OCI-LY7 (cell line): ENCODE results near the gene TCF25. TPM values are rescaled to one million over a fixed set of nuclear protein-coding genes. Genes with fewer than 3 reads are reported as not detected.

Experiments
- BruUV-seq: library from RNA; stranded (reverse); fragments of 400-500 nt; replicated peaks from 2 replicates; lab custom pipeline; 2021; lab: Mats Ljungman, UMichigan
- CTCF ChIA-PET: fragments of 300-600 bp; sonication (Branson Sonifier 250); formaldehyde crosslinking; loops from one replicate; lab custom pipeline; 2022; ENCODE audit warnings: antibody characterized with exemption; ENCODE audit not compliant: unreplicated experiment; lab: Charles Lee
- POLR2A ChIA-PET: fragments of 300-600 bp; sonication (Branson Sonifier 250); formaldehyde crosslinking; loops from one replicate; lab custom pipeline; 2022; ENCODE audit warnings: antibody characterized with exemption; lab: Charles Lee
- DNase-seq: peaks from one replicate; pipeline ENCODE4 v3.0.0-alpha.2; 2015; ENCODE audit warnings: low spot score
- H2AFZ ChIP-seq: fragments of 200-600 bp; sonication (generic), shearing (Covaris generic); 2 replicates; pipeline ENCODE4 v1.6.1; 2014; ENCODE audit warnings: mild to moderate bottlenecking, antibody characterized with exemption, low read length, moderate library complexity
- H3K27ac ChIP-seq: fragments of 200-600 bp; sonication (generic); 2 replicates; pipeline ENCODE4 v1.5.1; 2014; ENCODE audit warnings: mixed run types, low read depth, mild to moderate bottlenecking, moderate library complexity, low read length, inconsistent platforms; ENCODE audit not compliant: poor library complexity, severe bottlenecking
- H3K36me3 ChIP-seq: fragments of 200-600 bp; sonication (generic); 2 replicates; pipeline ENCODE4 v1.6.1; 2014; ENCODE audit warnings: mild to moderate bottlenecking, antibody characterized with exemption, low read length, moderate library complexity, mixed read lengths; ENCODE audit not compliant: insufficient read depth
- H3K4me1 ChIP-seq: fragments of 200-600 bp; sonication (generic); 2 replicates; pipeline ENCODE4 v1.5.1; 2014; ENCODE audit warnings: mild to moderate bottlenecking, low read length; ENCODE audit not compliant: insufficient read depth, poor library complexity, severe bottlenecking
- H3K4me2 ChIP-seq: fragments of 200-600 bp; sonication (generic); 2 replicates; pipeline ENCODE4 v1.6.1; 2014; ENCODE audit warnings: mild to moderate bottlenecking, low read length
- H3K4me3 ChIP-seq: fragments of 200-600 bp; sonication (generic); 2 replicates; pipeline ENCODE4 v1.5.1; 2014; ENCODE audit warnings: mild to moderate bottlenecking, low read depth, low read length; ENCODE audit not compliant: poor library complexity, severe bottlenecking
- H3K79me2 ChIP-seq: fragments of 200-600 bp; sonication (generic); 2 replicates; pipeline ENCODE4 v1.6.1; 2016; ENCODE audit warnings: low read depth, mild to moderate bottlenecking, low read length, moderate library complexity, mixed read lengths; ENCODE audit not compliant: insufficient read depth
- H3K9me2 ChIP-seq: fragments of 200-600 bp; sonication (generic); 2 replicates; pipeline ENCODE4 v1.6.1; 2016; ENCODE audit warnings: mild to moderate bottlenecking, low read length, mixed read lengths; ENCODE audit not compliant: insufficient read depth
- H3K9me3 ChIP-seq: fragments of 200-600 bp; sonication (generic); 2 replicates; pipeline ENCODE4 v1.6.1; 2014; ENCODE audit warnings: mild to moderate bottlenecking, mixed run types, low read length, mixed read lengths
- H4K20me1 ChIP-seq: fragments of 200-600 bp; sonication (generic); 2 replicates; pipeline ENCODE4 v1.6.1; 2014; ENCODE audit warnings: mild to moderate bottlenecking, antibody characterized with exemption, low read length, moderate library complexity, mixed read lengths; ENCODE audit not compliant: insufficient read depth
- EZH2phosphoT487 ChIP-seq: fragments of 200-600 bp; sonication (generic); IDR thresholded peaks from 2 replicates; pipeline ENCODE4 v1.6.1; 2018; ENCODE audit warnings: low read depth, borderline replicate concordance, mild to moderate bottlenecking, mixed run types, antibody characterized with exemption, low read length, moderate library complexity, mixed read lengths
- intact Hi-C: fragments of 100-400 bp; cut with micrococcal nuclease; formaldehyde crosslinking; loops from one replicate; pipeline ENCODE4 v1.10.0; 2022; ENCODE audit not compliant: unreplicated experiment
- total RNA-seq, 2 experiments: library from RNA; depleted of rRNA in 1 of 2; stranded (reverse); fragments of >200 nt in 1 of 2; shearing (Covaris generic) in 1 of 2; gene quantifications; 2 replicates each; pipeline ENCODE4 v1.2.3, GENCODE V29; 2014 to 2022
- TF ChIP-seq, protein P1 (sequence below): fragments of 200-600 bp; sonication (generic); conservative IDR thresholded peaks from 2 replicates; pipeline ENCODE4 v1.5.1; 2014; ENCODE audit warnings: mild to moderate bottlenecking, antibody characterized with exemption, low read length, moderate library complexity, mixed read lengths

TCF25 gene
- total RNA-seq, 2 experiments from 2014 or later = 141 to 255 TPM

DNA sequence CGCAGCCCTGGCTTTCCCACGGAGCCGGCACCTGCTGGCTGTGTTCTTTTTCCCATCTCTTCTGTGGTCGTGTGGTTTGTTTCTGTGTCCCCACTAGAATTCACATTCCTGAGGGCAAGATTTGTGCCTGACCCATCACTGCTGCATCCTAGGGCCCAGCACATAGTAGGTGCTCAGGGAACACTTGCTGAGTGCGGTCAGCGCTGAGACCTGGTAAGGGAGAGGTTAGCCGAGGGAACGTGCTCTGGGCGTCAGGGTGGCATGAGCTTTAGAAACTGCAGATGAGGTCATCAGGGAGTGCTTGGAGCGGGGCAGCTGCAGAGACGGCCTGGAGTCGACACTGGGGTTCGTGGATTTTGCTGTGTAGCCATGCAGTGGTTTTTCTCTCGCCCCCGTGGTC, 81.1 kb downstream of the TCF25 start:
- peaks cover 86% of the 10 kb centered on the region for H3K36me3 ChIP-seq
- POLR2A ChIA-PET = interaction anchor here (0.9 to 1.4 kb wide), 3 partner anchors 17 to 81 kb away, joined by 3 read pairs; partner anchors contain the start of genes TCF25 and TUBB3
- BruUV-seq = no TSS peak
- peaks cover 91% of the 10 kb centered on the region for H3K4me1 ChIP-seq
- peak overlapping the region; percentile 97 for H3K27ac ChIP-seq
- TF ChIP-seq, protein P1, sequence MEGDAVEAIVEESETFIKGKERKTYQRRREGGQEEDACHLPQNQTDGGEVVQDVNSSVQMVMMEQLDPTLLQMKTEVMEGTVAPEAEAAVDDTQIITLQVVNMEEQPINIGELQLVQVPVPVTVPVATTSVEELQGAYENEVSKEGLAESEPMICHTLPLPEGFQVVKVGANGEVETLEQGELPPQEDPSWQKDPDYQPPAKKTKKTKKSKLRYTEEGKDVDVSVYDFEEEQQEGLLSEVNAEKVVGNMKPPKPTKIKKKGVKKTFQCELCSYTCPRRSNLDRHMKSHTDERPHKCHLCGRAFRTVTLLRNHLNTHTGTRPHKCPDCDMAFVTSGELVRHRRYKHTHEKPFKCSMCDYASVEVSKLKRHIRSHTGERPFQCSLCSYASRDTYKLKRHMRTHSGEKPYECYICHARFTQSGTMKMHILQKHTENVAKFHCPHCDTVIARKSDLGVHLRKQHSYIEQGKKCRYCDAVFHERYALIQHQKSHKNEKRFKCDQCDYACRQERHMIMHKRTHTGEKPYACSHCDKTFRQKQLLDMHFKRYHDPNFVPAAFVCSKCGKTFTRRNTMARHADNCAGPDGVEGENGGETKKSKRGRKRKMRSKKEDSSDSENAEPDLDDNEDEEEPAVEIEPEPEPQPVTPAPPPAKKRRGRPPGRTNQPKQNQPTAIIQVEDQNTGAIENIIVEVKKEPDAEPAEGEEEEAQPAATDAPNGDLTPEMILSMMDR = no peak
- TF ChIP-seq EZH2phosphoT487 = no peak
- H3K79me2 ChIP-seq = peaks cover 84% of the 10 kb centered on the region
- peak overlapping the region; percentile 65 for H3K4me3 ChIP-seq
- no peaks in the 10 kb centered on the region for H3K9me3 ChIP-seq
- no peak for DNase-seq
- H4K20me1 ChIP-seq = 0 out of 2 replicates have a peak, but pooled peaks cover 8% of the 10 kb centered on the region
- H3K4me2 ChIP-seq = peak overlapping the region; percentile 86
- intact Hi-C loops = no loop called here
- H3K9me2 ChIP-seq = no peaks in the 10 kb centered on the region
- CTCF ChIA-PET = interaction anchor here (0.5 to 1.6 kb wide), 4 partner anchors 9 to 19 kb away, joined by 3 to 7 read pairs (median 5); no protein-coding TSS in a partner anchor
- H2AFZ ChIP-seq = no peak overlapping the region

DNA sequence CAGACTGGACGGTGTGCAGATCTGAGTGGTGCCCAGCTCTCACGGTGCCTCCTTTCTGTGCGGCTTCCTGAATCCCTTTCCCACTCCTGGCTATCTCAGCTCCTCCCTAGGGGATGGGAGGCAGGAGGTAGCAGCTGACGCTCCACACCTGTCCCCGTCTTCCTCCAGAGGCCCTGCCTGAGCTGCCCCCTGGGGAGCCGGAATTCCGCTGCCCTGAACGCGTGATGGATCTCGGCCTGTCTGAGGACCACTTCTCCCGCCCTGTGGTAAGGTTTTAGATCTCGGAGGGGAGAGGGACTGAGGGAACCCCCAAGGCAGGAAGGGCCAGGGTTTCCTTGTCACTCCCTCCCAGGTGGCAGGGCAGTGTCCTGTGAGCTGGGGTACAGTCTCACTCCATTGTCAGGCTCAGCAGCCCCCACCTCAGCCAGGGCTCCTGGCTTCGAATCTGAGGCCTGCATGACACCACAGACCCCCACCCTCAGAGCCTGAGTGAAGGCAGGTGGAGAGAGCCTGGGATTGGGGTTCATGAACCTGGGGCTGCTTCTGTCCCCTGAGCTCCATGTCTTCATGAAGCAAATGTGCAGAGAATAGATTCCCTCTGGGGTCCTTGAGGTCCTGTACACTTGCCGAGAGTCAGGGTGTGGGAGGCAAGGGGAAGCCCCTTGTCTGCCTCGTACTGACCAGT, 81.8 kb downstream of the TCF25 start:
- Histone ChIP-seq H3K36me3 (peaks cover 86% of the 10 kb centered on the region), H3K9me2 (no peaks in the 10 kb centered on the region), H3K4me3 (peak overlapping the region; percentile 65), H2AFZ (no peak overlapping the region), H3K9me3 (no peaks in the 10 kb centered on the region), H3K79me2 (peaks cover 77% of the 10 kb centered on the region), H3K4me2 (peak overlapping the region; percentile 86), H4K20me1 (0 out of 2 replicates have a peak, but pooled peaks cover 8% of the 10 kb centered on the region), H3K27ac (peak overlapping the region; percentile 97), H3K4me1 (peaks cover 87% of the 10 kb centered on the region)
- intact Hi-C loops = no loop called here
- BruUV-seq = no TSS peak
- TF ChIP-seq, protein P1 = no peak
- no peak for TF ChIP-seq EZH2phosphoT487
- POLR2A ChIA-PET = interaction anchor here (0.5 to 1.0 kb wide), 2 partner anchors 16 to 18 kb away, joined by 4 read pairs; no protein-coding TSS in a partner anchor
- DNase-seq = no peak
- CTCF ChIA-PET = interaction anchor here (0.5 to 1.6 kb wide), 4 partner anchors 10 to 48 kb away, joined by 4 to 7 read pairs (median 6); no protein-coding TSS in a partner anchor
